Hepatocyte (in vitro differentiated cells): ENCODE results near the gene PRR35. TPM values are rescaled to one million over a fixed set of nuclear protein-coding genes. Genes with fewer than 3 reads are reported as not detected.

Source experiments
- DNase-seq: peaks from one replicate; pipeline ENCODE4 v3.0.0-alpha.2; 2016; ENCODE audit warnings: low spot score
- H2AFZ ChIP-seq: fragments of 200-600 bp; sonication (generic); 2 replicates; pipeline ENCODE4 v1.6.0; 2016; ENCODE audit warnings: antibody characterized with exemption, mild to moderate bottlenecking
- H3K27ac ChIP-seq: fragments of 200-600 bp; sonication (generic); 2 replicates; pipeline ENCODE4 v1.5.1; 2016; ENCODE audit warnings: mild to moderate bottlenecking
- H3K27me3 ChIP-seq: fragments of 200-600 bp; sonication (generic); 2 replicates; pipeline ENCODE4 v1.6.1; 2016
- H3K36me3 ChIP-seq: fragments of 200-600 bp; sonication (generic); replicated peaks from 2 replicates; pipeline ENCODE4 v1.5.1; 2016; ENCODE audit warnings: low read depth; ENCODE audit not compliant: insufficient read depth
- H3K4me1 ChIP-seq: fragments of 200-600 bp; sonication (generic); 2 replicates; pipeline ENCODE4 v1.5.1; 2016; ENCODE audit warnings: mild to moderate bottlenecking, moderate library complexity; ENCODE audit not compliant: insufficient read depth
- H3K4me2 ChIP-seq: fragments of 200-600 bp; sonication (generic); 2 replicates; pipeline ENCODE4 v1.6.0; 2016
- H3K4me3 ChIP-seq: fragments of 200-600 bp; sonication (generic); 2 replicates; pipeline ENCODE4 v1.5.1; 2016; ENCODE audit warnings: mild to moderate bottlenecking
- H3K79me2 ChIP-seq: fragments of 200-600 bp; sonication (generic); 2 replicates; pipeline ENCODE4 v1.6.0; 2017; ENCODE audit warnings: mild to moderate bottlenecking
- H3K9me2 ChIP-seq: fragments of 200-600 bp; sonication (generic); replicated peaks from 2 replicates; pipeline ENCODE4 v1.6.0; 2017; ENCODE audit warnings: mild to moderate bottlenecking; ENCODE audit not compliant: insufficient read depth
- H3K9me3 ChIP-seq: fragments of 200-600 bp; sonication (generic); 2 replicates; pipeline ENCODE4 v1.5.1; 2016; ENCODE audit warnings: low read depth, mild to moderate bottlenecking
- H4K20me1 ChIP-seq: fragments of 200-600 bp; sonication (generic); 2 replicates; pipeline ENCODE4 v1.6.0; 2016; ENCODE audit warnings: mild to moderate bottlenecking; ENCODE audit not compliant: insufficient read depth, poor library complexity, severe bottlenecking
- EZH2 ChIP-seq: fragments of 200-600 bp; sonication (generic); IDR thresholded peaks from 2 replicates; pipeline ENCODE4 v1.6.1; 2016; ENCODE audit warnings: antibody characterized with exemption, mild to moderate bottlenecking, borderline replicate concordance
- EZH2phosphoT487 ChIP-seq: fragments of 200-600 bp; sonication (generic); IDR thresholded peaks from one replicate; pipeline ENCODE4 v1.6.1; 2018; ENCODE audit warnings: antibody characterized with exemption, mild to moderate bottlenecking, low read depth, moderate library complexity; ENCODE audit not compliant: unreplicated experiment, severe bottlenecking
- WGBS: methylation state at CpG from one replicate; pipeline ENCODE4 v1.1.6; 2016; ENCODE audit warnings: low lambda C conversion rate; ENCODE audit errors: missing lambda C conversion rate; 5-methylcytosine and 5-hydroxymethylcytosine counted together
- polyA plus RNA-seq: library from polyadenylated mRNA; unstranded; fragments of >200 nt; fragmentation: Nextera tagmentation; extraction: Ambion mirVana; gene quantifications from 2 replicates; pipeline ENCODE4 v1.2.1, GENCODE V29; 2016
- total RNA-seq: library from RNA; depleted of rRNA; stranded (reverse); fragments of >200 nt; gene quantifications from 2 replicates; pipeline ENCODE4 v1.2.3, GENCODE V29; 2014
- TF ChIP-seq, protein P1 (sequence below): fragments of 200-600 bp; sonication (generic); IDR thresholded peaks from 2 replicates; pipeline ENCODE4 v1.5.1; 2016; ENCODE audit warnings: antibody characterized with exemption, mild to moderate bottlenecking; ENCODE audit not compliant: poor library complexity

The PRR35 gene
- total and polyA plus RNA-seq, 2 experiments from 2014 or later = not detected

DNA sequence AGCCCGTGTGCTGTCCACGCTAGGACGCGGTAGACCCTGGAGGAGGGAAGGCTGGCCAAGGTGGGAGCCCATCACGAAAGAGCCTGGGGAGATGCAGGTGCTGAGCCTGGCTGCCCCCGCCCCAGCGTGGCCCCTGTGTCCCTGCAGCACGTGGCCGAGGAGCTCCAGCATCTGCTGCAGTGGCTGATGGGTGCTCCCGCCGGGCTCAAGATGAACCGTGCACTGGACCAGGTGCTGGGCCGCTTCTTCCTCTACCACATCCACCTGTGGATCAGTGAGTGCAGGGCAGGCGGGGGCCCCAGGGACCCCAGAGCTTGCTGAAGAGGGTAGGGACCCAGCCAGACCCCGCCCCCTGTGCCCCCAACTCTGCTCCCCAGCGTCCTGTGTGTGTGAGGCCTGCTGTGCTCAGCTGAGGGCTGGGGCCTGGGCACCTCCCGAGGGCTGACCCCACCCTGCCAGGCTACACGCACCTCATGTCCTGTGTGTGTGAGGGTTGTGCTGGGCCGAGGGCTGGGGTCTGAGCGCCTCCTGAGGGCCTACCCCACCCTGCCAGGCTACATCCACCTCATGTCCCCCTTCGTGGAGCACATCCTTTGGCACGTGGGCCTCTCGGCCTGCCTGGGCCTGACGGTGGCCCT lies 18.2 kb downstream of the PRR35 start:
- no peaks in the 10 kb centered on the region for H4K20me1 ChIP-seq
- no peak overlapping the region for H3K4me3 ChIP-seq
- no peaks in the 10 kb centered on the region for H3K36me3 ChIP-seq
- H3K4me1 ChIP-seq = no peaks in the 10 kb centered on the region
- H3K79me2 ChIP-seq = no peaks in the 10 kb centered on the region
- peak overlapping the region; percentile 67 for H3K4me2 ChIP-seq
- no peak for DNase-seq
- TF ChIP-seq, protein P1, sequence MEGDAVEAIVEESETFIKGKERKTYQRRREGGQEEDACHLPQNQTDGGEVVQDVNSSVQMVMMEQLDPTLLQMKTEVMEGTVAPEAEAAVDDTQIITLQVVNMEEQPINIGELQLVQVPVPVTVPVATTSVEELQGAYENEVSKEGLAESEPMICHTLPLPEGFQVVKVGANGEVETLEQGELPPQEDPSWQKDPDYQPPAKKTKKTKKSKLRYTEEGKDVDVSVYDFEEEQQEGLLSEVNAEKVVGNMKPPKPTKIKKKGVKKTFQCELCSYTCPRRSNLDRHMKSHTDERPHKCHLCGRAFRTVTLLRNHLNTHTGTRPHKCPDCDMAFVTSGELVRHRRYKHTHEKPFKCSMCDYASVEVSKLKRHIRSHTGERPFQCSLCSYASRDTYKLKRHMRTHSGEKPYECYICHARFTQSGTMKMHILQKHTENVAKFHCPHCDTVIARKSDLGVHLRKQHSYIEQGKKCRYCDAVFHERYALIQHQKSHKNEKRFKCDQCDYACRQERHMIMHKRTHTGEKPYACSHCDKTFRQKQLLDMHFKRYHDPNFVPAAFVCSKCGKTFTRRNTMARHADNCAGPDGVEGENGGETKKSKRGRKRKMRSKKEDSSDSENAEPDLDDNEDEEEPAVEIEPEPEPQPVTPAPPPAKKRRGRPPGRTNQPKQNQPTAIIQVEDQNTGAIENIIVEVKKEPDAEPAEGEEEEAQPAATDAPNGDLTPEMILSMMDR = no peak
- TF ChIP-seq EZH2phosphoT487 = no peak
- 90% methylated on average over 22 of the region's 24 CpGs for WGBS
- H3K9me2 ChIP-seq = no peaks in the 10 kb centered on the region
- no peaks in the 10 kb centered on the region for H3K9me3 ChIP-seq
- no peaks in the 10 kb centered on the region for H3K27me3 ChIP-seq
- H3K27ac ChIP-seq = no peak overlapping the region
- no peak overlapping the region for H2AFZ ChIP-seq

- Histone ChIP-seq H3K27me3 (no peaks in the 10 kb centered on the region), H3K4me3 (no peak overlapping the region), H3K9me2 (no peaks in the 10 kb centered on the region), H3K4me1 (no peaks in the 10 kb centered on the region), H3K36me3 (no peaks in the 10 kb centered on the region), H3K9me3 (no peaks in the 10 kb centered on the region), H2AFZ (no peak overlapping the region), H4K20me1 (no peaks in the 10 kb centered on the region), H3K79me2 (no peaks in the 10 kb centered on the region), H3K4me2 (peak overlapping the region; percentile 67), H3K27ac (no peak overlapping the region)
- WGBS = 33% methylated on average over 28 of the region's 34 CpGs
- peak; percentile 88 for DNase-seq
- TF ChIP-seq, protein P1 = peak; percentile 75
- no peak for TF ChIP-seq EZH2
These were observed 18.7 kb downstream of the PRR35 start for GRCh38 chr16:578870-579405.

DNA sequence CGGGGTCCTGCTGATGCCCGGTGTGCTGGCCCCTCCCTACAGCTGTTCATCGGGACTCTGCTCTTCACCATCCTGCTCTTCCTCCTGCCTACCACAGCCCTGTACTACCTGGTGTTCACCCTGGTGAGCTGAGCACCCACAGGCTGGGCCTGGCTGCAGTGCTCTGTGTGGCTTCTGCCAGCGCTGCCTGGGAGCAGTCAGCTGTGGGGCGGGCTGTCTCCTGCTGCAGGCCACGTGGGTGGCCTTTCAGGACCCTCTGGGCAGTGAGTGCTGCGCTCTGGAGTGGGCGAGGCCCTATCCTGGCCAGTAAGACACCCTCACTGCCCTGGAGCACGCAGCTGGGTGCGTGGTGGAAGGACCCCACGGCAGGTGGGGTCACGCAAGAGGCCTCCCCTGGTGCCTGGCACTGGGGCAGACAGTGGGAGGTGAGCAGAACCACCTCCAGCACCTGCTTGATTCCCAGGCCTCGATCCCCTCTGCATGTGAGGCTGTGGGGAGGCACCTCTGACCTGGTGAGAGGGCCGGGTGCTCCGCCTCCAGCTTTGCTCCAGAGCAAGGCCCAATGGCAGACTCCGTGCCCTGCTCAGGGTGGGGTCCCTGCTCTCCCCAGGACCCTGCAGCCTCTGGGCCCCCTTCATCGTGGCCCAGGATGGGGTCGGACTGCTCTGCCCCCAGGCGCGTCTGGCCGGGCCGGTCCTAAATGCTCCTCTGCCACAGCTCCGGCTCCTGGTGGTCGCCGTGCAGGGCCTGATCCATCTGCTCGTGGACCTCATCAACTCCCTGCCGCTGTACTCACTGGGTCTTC lies 20.1 kb downstream of the PRR35 start:
- DNase-seq = no peak
- no peak overlapping the region for H3K4me2 ChIP-seq
- no peaks in the 10 kb centered on the region for H4K20me1 ChIP-seq
- no peaks in the 10 kb centered on the region for H3K9me2 ChIP-seq
- H3K4me3 ChIP-seq = no peak overlapping the region
- H3K27me3 ChIP-seq = no peaks in the 10 kb centered on the region
- no peak overlapping the region for H3K27ac ChIP-seq
- H3K9me3 ChIP-seq = no peaks in the 10 kb centered on the region
- TF ChIP-seq, protein P1 = no peak
- TF ChIP-seq EZH2 (no peak), EZH2phosphoT487 (no peak)
- H3K79me2 ChIP-seq = no peaks in the 10 kb centered on the region
- no peak overlapping the region for H2AFZ ChIP-seq
- H3K36me3 ChIP-seq = no peaks in the 10 kb centered on the region
- H3K4me1 ChIP-seq = no peaks in the 10 kb centered on the region
- WGBS = 96% methylated on average over 27 of the region's 27 CpGs
